ENCODE data around the gene UBN1.
A peak's percentile ranks its signal among the peaks of the same experiment; 100 is the strongest.

Gene UBN1

GRCh38 chr16:4876646-4877379, 29.5 kb downstream of the UBN1 start:
- Histone ChIP-seq H3K4me3 (ENCODE audit: low read length in 2 of 2) (no peak overlapping the region), H3K27me3 (ENCODE audit: control insufficient read depth in 1 of 2, insufficient read depth in 2 of 2, low read length in 2 of 2) (no peaks in the 10 kb centered on the region), H3K36me3 (ENCODE audit: control insufficient read depth in 2 of 2, insufficient read depth in 2 of 2, low read length in 2 of 2) (peaks cover 73 to 78% of the 10 kb centered on the region in 2 donors), H3K27ac (ENCODE audit: low read length) (no peak overlapping the region), H3K4me1 (ENCODE audit: control insufficient read depth, insufficient read depth, low read length) (peaks cover 3% of the 10 kb centered on the region), H3K9me3 (ENCODE audit: control insufficient read depth in 2 of 2, low read length in 2 of 2) (no peaks in the 10 kb centered on the region), H3K9ac (ENCODE audit: low read length in 2 of 2) (no peak overlapping the region)

- no peak overlapping the region for H3K4me3 ChIP-seq (ENCODE audit: low read length in 2 of 2)
- no peak overlapping the region for H3K9ac ChIP-seq (ENCODE audit: low read length in 2 of 2)
- no peaks in the 10 kb centered on the region for H3K9me3 ChIP-seq (ENCODE audit: control insufficient read depth in 2 of 2, low read length in 2 of 2)
- no peaks in the 10 kb centered on the region for H3K27me3 ChIP-seq (ENCODE audit: control insufficient read depth in 1 of 2, insufficient read depth in 2 of 2, low read length in 2 of 2)
- H3K27ac ChIP-seq (ENCODE audit: low read length), result no peak overlapping the region
- peaks cover 73 to 74% of the 10 kb centered on the region in 2 donors for H3K36me3 ChIP-seq (ENCODE audit: control insufficient read depth in 2 of 2, insufficient read depth in 2 of 2, low read length in 2 of 2)
- H3K4me1 ChIP-seq (ENCODE audit: control insufficient read depth, insufficient read depth, low read length), result peaks cover 8% of the 10 kb centered on the region
Observed at GRCh38 chr16:4877380-4877685, 30.1 kb downstream of the UBN1 start.

GRCh38 chr16:4879049-4879448, 31.8 kb downstream of the UBN1 start:
- Histone ChIP-seq H3K9ac (ENCODE audit: low read length in 2 of 2) (no peak overlapping the region), H3K27ac (ENCODE audit: low read length) (no peak overlapping the region), H3K9me3 (ENCODE audit: control insufficient read depth in 2 of 2, low read length in 2 of 2) (no peaks in the 10 kb centered on the region), H3K27me3 (ENCODE audit: control insufficient read depth in 1 of 2, insufficient read depth in 2 of 2, low read length in 2 of 2) (no peaks in the 10 kb centered on the region), H3K4me1 (ENCODE audit: control insufficient read depth, insufficient read depth, low read length) (peaks cover 16% of the 10 kb centered on the region), H3K4me3 (ENCODE audit: low read length in 2 of 2) (no peak overlapping the region), H3K36me3 (ENCODE audit: control insufficient read depth in 2 of 2, insufficient read depth in 2 of 2, low read length in 2 of 2) (peaks cover 62 to 74% of the 10 kb centered on the region in 2 donors)

GRCh38 chr16:4880006-4880580, 32.8 kb downstream of the UBN1 start:
- Histone ChIP-seq H3K4me1 (ENCODE audit: control insufficient read depth, insufficient read depth, low read length) (peaks cover 16% of the 10 kb centered on the region), H3K27me3 (ENCODE audit: control insufficient read depth in 1 of 2, insufficient read depth in 2 of 2, low read length in 2 of 2) (no peaks in the 10 kb centered on the region), H3K9ac (ENCODE audit: low read length in 2 of 2) (no peak overlapping the region), H3K9me3 (ENCODE audit: control insufficient read depth in 2 of 2, low read length in 2 of 2) (no peaks in the 10 kb centered on the region), H3K36me3 (ENCODE audit: control insufficient read depth in 2 of 2, insufficient read depth in 2 of 2, low read length in 2 of 2) (peaks cover 57 to 74% of the 10 kb centered on the region in 2 donors), H3K27ac (ENCODE audit: low read length) (no peak overlapping the region), H3K4me3 (ENCODE audit: low read length in 2 of 2) (no peak overlapping the region)

- Histone ChIP-seq H3K27me3 (ENCODE audit: control insufficient read depth in 1 of 2, insufficient read depth in 2 of 2, low read length in 2 of 2) (no peaks in the 10 kb centered on the region), H3K4me3 (ENCODE audit: low read length in 2 of 2) (no peak overlapping the region), H3K36me3 (ENCODE audit: control insufficient read depth in 2 of 2, insufficient read depth in 2 of 2, low read length in 2 of 2) (peaks cover 52 to 74% of the 10 kb centered on the region in 2 donors), H3K9me3 (ENCODE audit: control insufficient read depth in 2 of 2, low read length in 2 of 2) (no peaks in the 10 kb centered on the region), H3K9ac (ENCODE audit: low read length in 2 of 2) (no peak overlapping the region), H3K4me1 (ENCODE audit: control insufficient read depth, insufficient read depth, low read length) (peaks cover 16% of the 10 kb centered on the region), H3K27ac (ENCODE audit: low read length) (no peak overlapping the region)
Observed at GRCh38 chr16:4882000-4882632, 34.8 kb downstream of the UBN1 start.

GRCh38 chr16:4882633-4883285, 35.5 kb downstream of the UBN1 start:
- peaks cover 49 to 73% of the 10 kb centered on the region in 2 donors for H3K36me3 ChIP-seq (ENCODE audit: control insufficient read depth in 2 of 2, insufficient read depth in 2 of 2, low read length in 2 of 2)
- peak overlapping the region in 1 of 2 donors; percentile 23 for H3K4me3 ChIP-seq (ENCODE audit: low read length in 2 of 2)
- H3K9ac ChIP-seq (ENCODE audit: low read length in 2 of 2), result no peak overlapping the region
- H3K27ac ChIP-seq (ENCODE audit: low read length), result peak overlapping the region; percentile 18
- peaks cover 16% of the 10 kb centered on the region for H3K4me1 ChIP-seq (ENCODE audit: control insufficient read depth, insufficient read depth, low read length)
- no peaks in the 10 kb centered on the region for H3K27me3 ChIP-seq (ENCODE audit: control insufficient read depth in 1 of 2, insufficient read depth in 2 of 2, low read length in 2 of 2)
- no peaks in the 10 kb centered on the region for H3K9me3 ChIP-seq (ENCODE audit: control insufficient read depth in 2 of 2, low read length in 2 of 2)

GRCh38 chr16:4883501-4883900, 36.2 kb downstream of the UBN1 start:
- Histone ChIP-seq H3K36me3 (ENCODE audit: control insufficient read depth in 2 of 2, insufficient read depth in 2 of 2, low read length in 2 of 2) (peaks cover 49 to 68% of the 10 kb centered on the region in 2 donors), H3K4me1 (ENCODE audit: control insufficient read depth, insufficient read depth, low read length) (peaks cover 16% of the 10 kb centered on the region), H3K27ac (ENCODE audit: low read length) (no peak overlapping the region), H3K27me3 (ENCODE audit: control insufficient read depth in 1 of 2, insufficient read depth in 2 of 2, low read length in 2 of 2) (no peaks in the 10 kb centered on the region), H3K9me3 (ENCODE audit: control insufficient read depth in 2 of 2, low read length in 2 of 2) (no peaks in the 10 kb centered on the region), H3K4me3 (ENCODE audit: low read length in 2 of 2) (no peak overlapping the region), H3K9ac (ENCODE audit: low read length in 2 of 2) (no peak overlapping the region)

- no peaks in the 10 kb centered on the region for H3K9me3 ChIP-seq (ENCODE audit: control insufficient read depth in 2 of 2, low read length in 2 of 2)
- no peaks in the 10 kb centered on the region for H3K27me3 ChIP-seq (ENCODE audit: control insufficient read depth in 1 of 2, insufficient read depth in 2 of 2, low read length in 2 of 2)
- no peak overlapping the region for H3K4me3 ChIP-seq (ENCODE audit: low read length in 2 of 2)
- no peak overlapping the region for H3K9ac ChIP-seq (ENCODE audit: low read length in 2 of 2)
- H3K27ac ChIP-seq (ENCODE audit: low read length), result no peak overlapping the region
- H3K36me3 ChIP-seq (ENCODE audit: control insufficient read depth in 2 of 2, insufficient read depth in 2 of 2, low read length in 2 of 2), result peaks cover 43 to 69% of the 10 kb centered on the region in 2 donors
- H3K4me1 ChIP-seq (ENCODE audit: control insufficient read depth, insufficient read depth, low read length), result peaks cover 16% of the 10 kb centered on the region
Observed at GRCh38 chr16:4884209-4884608, 36.9 kb downstream of the UBN1 start.

GRCh38 chr16:4884972-4885874, 37.9 kb downstream of the UBN1 start:
- Histone ChIP-seq H3K36me3 (ENCODE audit: control insufficient read depth in 2 of 2, insufficient read depth in 2 of 2, low read length in 2 of 2) (peaks cover 39 to 67% of the 10 kb centered on the region in 2 donors), H3K4me3 (ENCODE audit: low read length in 2 of 2) (no peak overlapping the region), H3K9ac (ENCODE audit: low read length in 2 of 2) (no peak overlapping the region), H3K27me3 (ENCODE audit: control insufficient read depth in 1 of 2, insufficient read depth in 2 of 2, low read length in 2 of 2) (no peaks in the 10 kb centered on the region), H3K9me3 (ENCODE audit: control insufficient read depth in 2 of 2, low read length in 2 of 2) (no peaks in the 10 kb centered on the region), H3K4me1 (ENCODE audit: control insufficient read depth, insufficient read depth, low read length) (peaks cover 16% of the 10 kb centered on the region), H3K27ac (ENCODE audit: low read length) (no peak overlapping the region)

GRCh38 chr16:4886151-4886550, 38.9 kb downstream of the UBN1 start:
- Histone ChIP-seq H3K4me3 (ENCODE audit: low read length in 2 of 2) (no peak overlapping the region), H3K36me3 (ENCODE audit: control insufficient read depth in 2 of 2, insufficient read depth in 2 of 2, low read length in 2 of 2) (peaks cover 34 to 59% of the 10 kb centered on the region in 2 donors), H3K9ac (ENCODE audit: low read length in 2 of 2) (no peak overlapping the region), H3K27me3 (ENCODE audit: control insufficient read depth in 1 of 2, insufficient read depth in 2 of 2, low read length in 2 of 2) (no peaks in the 10 kb centered on the region), H3K27ac (ENCODE audit: low read length) (no peak overlapping the region), H3K4me1 (ENCODE audit: control insufficient read depth, insufficient read depth, low read length) (peaks cover 16% of the 10 kb centered on the region), H3K9me3 (ENCODE audit: control insufficient read depth in 2 of 2, low read length in 2 of 2) (no peaks in the 10 kb centered on the region)
